Right renal pelvis (tissue), 4 donors: ENCODE measurements around the gene DCUN1D3. TPM values are rescaled to one million over a fixed set of nuclear protein-coding genes. Genes with fewer than 3 reads are reported as not detected.

Experiments used
- DNase-seq, 4 donors: peaks; one replicate each; pipeline ENCODE4 v3.0.0-alpha.2; 2013; ENCODE audit warnings: low read depth in 4 of 4, low spot score in 3 of 4, missing footprints in 1 of 4
- polyA plus RNA-seq, 4 donors: library from polyadenylated mRNA; unstranded; fragments of 120-200 nt; gene quantifications; one replicate each; pipeline ENCODE4 v1.2.1, GENCODE V29; 2013; ENCODE audit not compliant: insufficient read length in 4 of 4

The DCUN1D3 gene
- polyA plus RNA-seq, 4 donors = 7.8 to 10.2 (median 9.3) TPM

DNA sequence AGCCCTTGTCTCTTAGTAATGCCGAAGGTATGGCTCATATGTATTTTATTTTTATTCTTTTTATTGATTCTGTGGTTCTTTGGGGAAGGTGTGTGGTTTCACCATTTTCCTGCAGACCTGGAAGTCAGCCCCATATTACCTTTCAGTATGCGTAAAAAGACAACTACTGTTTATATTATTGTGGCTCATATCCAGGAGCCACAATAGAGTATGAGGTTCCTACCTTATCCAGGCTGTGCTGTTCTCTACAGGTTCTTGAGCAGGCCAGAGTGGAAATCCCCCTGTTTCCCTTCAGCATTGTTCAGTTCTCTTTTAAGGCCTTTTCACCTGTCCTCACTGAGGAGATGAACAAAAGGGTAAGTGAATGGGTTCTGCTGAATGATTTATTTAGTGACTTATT, 60.7 kb downstream of the DCUN1D3 start:
- no peak for DNase-seq

GRCh38 chr16:20838240-20838639, 61.9 kb downstream of the DCUN1D3 start:
- DNase-seq = no peak

DNA sequence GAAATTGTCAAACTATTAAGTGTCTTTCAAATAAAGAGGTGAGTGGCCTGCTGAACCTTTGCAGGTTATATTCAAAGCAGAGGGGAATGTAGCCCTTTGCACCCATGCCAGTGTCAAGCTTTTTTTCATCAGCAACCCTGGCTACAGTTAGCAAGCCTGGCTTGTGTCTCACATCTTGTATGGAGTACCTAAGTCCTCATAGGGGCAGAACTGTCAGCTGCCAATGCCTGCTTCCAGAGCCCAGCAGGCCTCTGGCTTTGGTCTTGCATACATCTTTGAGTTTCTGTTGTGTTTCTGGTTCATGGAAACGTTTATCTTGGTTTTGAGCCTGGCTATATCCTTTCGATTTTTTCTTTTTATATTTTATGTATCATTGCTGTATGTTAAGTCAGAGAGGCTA, 67.1 kb downstream of the DCUN1D3 start:
- DNase-seq = no peak

DNA sequence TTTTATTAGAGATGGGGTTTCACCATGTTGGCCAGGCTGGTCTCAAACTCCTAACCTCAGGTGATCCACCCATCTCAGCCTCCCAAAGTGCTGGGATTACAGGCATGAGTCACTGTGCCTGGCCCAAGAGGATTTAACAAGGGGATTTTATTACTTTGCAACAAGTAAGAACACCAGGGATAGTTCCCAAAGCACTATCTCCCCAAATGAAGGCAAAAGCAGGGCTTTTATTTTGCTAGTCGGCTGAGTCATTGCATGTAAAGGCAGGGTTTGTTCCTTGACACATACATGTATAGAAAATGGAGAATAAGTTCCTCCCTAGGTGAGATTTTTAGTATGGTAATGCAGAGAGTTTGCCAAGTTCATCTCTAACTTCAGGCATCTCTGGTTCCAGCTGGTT, 69.8 kb downstream of the DCUN1D3 start:
- DNase-seq = no peak

DNA sequence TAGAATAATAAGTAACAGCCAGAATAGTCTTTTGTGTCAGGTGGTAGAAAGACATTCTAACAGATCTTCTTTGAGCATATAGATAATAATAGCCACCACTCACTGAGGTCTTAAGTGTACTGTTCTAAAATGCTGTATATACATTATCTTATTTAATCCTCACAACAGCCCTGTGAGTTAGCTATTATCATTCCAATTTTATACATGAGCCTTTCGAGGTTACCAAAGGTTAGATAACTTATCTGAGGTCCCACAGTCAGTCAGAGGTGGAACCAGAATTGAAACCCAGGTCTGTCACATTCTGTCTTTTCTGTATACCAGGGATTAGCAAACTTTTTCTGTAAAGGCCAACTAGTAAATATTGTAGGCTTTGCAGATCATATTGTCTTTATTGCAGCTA, 70.6 kb downstream of the DCUN1D3 start:
- no peak for DNase-seq

- no peak for DNase-seq
Measured at GRCh38 chr16:20826039-20826566, 74.1 kb downstream of the DCUN1D3 start.

- no peak for DNase-seq
Measured at GRCh38 chr16:20822521-20823325, 77.4 kb downstream of the DCUN1D3 start.

DNA sequence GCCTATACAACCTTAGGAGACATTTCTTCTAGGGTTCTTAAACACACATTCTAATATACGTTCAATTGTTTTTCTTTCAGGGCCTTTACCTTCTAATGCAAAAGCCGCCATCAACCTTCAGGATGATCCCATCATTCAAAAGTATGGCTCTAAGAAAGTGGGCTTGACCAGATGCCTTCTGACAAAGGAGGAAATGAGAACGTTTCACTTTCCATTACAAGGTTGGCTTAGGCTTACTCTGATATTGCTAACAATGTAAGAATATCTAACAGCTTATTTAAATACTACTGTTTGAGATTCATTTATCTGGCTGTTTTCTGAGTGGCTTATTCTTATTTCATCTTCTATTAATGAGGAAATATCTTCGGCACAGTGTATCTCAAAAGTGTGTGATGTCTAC, 78.5 kb downstream of the DCUN1D3 start:
- DNase-seq = no peak

DNA sequence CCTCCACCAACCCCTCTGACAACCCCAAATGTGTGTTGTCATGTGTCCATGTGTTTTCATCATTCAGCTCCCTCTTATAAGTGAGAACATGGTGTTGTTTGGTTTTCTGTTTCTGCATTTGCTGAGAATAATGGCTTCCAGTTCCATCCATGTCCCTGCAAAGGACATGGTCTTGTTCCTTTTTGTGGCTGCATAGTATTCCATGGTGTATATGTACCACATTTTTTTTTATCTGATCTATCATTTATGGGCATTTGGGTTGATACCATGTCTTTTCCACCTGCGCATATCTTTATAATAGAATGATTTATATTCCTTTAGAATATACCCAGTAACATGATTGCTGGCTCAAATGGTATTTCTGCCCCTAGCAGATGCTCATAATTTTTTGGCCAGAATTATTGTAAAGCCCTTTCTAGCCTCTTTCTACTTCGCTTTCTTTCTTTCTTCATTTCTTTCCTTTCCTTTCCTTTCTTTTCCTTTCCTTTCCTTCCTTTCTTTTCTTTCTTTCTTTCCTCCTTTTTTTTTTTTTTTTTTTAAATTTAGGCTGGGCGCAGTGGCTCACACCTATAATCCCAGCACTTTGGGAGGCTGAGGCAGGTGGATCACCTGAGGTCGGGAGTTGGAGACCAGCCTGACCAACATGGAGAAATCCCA, 81.1 kb downstream of the DCUN1D3 start:
- no peak for DNase-seq

GRCh38 chr16:20814784-20815183, 85.4 kb downstream of the DCUN1D3 start:
- DNase-seq = no peak

DNA sequence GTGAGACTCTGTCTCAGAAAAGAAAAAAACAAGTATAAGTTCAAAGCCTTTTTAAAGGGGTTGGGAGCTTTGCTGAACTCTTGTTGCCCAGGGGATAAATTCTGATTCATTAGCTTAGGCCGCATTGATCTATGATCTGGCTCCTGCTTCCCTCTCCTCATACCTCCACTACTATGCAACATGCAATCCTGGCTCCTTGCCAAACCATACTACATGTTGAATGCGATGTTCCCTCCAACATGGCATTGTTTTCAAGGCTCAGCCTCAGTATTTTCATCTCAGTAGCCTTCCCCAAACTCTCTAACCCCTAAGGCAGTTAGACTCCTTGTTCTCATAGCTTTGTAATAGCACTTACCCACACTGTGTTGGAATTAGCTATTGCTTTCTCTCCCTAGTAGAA, 87.6 kb downstream of the DCUN1D3 start:
- DNase-seq = no peak

DNA sequence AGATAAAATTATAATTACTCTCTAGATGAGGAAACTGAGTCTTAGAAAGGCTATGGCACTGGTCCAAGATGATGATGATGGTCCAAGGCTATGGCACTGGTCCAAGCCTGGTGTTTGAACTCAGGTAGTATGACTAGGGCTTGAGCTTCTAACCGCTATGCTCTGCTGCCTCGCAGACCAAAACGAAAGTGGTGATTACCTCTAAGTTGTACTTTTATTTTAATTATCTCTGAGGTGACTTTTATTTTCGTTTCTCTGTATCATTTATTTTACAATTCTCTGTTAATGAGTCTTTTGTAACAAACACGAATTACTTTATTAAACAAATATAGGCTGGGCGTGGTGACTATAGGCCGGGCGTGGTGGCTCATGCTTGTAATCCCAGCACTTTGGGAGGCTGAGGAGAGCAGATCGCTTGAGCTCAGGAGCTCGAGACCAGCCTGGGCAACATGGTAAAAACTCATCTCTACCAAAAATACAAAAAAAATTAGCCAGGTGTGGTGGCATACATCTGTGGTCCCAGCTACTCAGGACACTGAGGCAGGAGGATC, 88.2 kb downstream of the DCUN1D3 start:
- DNase-seq = no peak

GRCh38 chr16:20807862-20808261, 92.3 kb downstream of the DCUN1D3 start:
- no peak for DNase-seq

DNA sequence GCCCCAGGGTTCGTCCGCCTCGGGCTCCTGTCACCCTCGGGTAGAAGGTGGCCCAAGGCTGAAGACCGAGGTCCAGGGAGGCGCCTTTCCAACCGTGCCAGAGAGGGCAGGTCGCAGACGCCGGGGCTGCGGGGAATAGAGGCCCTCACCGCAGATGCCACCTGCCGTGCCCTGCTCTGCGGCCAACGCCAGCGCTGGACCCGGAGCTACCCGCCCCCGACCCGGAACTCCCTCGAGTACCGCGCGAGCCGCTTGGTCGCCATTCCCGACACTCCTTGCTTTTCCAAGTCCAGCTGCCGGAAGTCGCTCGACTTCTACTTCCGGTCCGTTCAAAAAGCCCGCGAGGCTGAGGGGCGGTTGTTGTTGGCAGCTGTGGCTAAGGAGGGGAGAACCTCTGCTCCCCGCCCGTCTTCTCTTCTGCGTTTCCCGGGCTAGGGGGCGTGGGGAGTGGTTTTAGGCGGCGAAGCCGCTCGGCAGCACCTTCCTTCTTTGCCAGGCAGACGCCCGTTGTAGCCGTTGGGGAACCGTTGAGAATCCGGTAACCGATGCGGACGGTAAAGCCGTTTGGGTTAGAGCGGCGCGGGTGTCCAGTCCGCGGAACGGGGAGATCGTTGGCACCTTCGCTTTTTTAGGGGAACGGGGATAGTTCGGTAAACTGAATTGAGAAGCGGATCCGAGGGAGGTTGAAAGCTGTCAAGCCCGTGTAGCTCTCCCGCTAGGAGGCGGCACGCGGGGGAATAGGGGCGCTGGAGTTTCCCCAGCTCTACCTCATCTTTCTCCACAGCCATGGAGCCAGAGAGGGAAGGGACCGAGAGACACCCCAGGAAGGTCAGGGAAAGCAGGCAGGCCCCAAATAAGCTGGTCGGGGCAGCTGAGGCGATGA, 93.7 kb downstream of the DCUN1D3 start, which contains the start of the genes ERI2 and REXO5:
ERI2 (minus strand) TSS at position 305 of the 883 bp plus-strand sequence; CDS start at position 263, 42 bp downstream.
REXO5 (plus strand) TSS at position 360 of the 883 bp plus-strand sequence; CDS start at position 787, 427 bp downstream.
- peak; percentile 89 to 95 (median 94) for DNase-seq

GRCh38 chr16:20805684-20806167, 94.4 kb downstream of the DCUN1D3 start:
- DNase-seq = peak in 1 of 4 donors; percentile 20

Other genes starting within 250 kb of the DCUN1D3 start
- gene ACSM1, start 202.7 kb downstream of the DCUN1D3 start, polyA plus RNA-seq = 1 to 10 TPM in 2 of 4 donors, under 1 TPM in 2; 0.90 to 2.5 (median 0.99) TPM
- gene THUMPD1, start 158.5 kb downstream of the DCUN1D3 start, polyA plus RNA-seq = 10 to 100 TPM; 62.0 to 81.4 (median 75.9) TPM
- gene ACSM3, start 136.3 kb downstream of the DCUN1D3 start, polyA plus RNA-seq = 100 to 1,000 TPM in 3 of 4 donors, 10 to 100 TPM in 1; 96.3 to 132 (median 116) TPM
- gene ERI2, start 93.9 kb downstream of the DCUN1D3 start, polyA plus RNA-seq = 10 to 100 TPM; 33.0 to 39.1 (median 35.6) TPM
- 1 to 10 TPM; 5.9 to 7.4 (median 6.6) TPM for gene REXO5, start 93.8 kb downstream of the DCUN1D3 start, polyA plus RNA-seq
- gene LYRM1, start 413 bp upstream of the DCUN1D3 start, polyA plus RNA-seq = 10 to 100 TPM; 48.2 to 54.8 (median 50.4) TPM